GM19452 (cell line): ENCODE data around the gene OSCAR.

Source experiments
- ATAC-seq: cut with Tn5 transposase; IDR thresholded peaks from one replicate; pipeline ENCODE4 v1.9.1; 2021; ENCODE audit not compliant: unreplicated experiment

The OSCAR gene

GRCh38 chr19:54100561-54100960, at the start of gene OSCAR:
Gene OSCAR (minus strand): TSS chr19:54100803. CDS start chr19:54100792, 11 bp downstream.
- no peak for ATAC-seq

GRCh38 chr19:54149021-54149812, 48.6 kb upstream of the OSCAR start:
- no peak for ATAC-seq

- no peak for ATAC-seq
Observed at GRCh38 chr19:54148158-54148557, 47.6 kb upstream of the OSCAR start.

- no peak for ATAC-seq
Observed at GRCh38 chr19:54147676-54148075, 47.1 kb upstream of the OSCAR start.

GRCh38 chr19:54145541-54146158, 45.0 kb upstream of the OSCAR start:
- ATAC-seq, result no peak

GRCh38 chr19:54142166-54142780, 41.7 kb upstream of the OSCAR start:
- ATAC-seq, result no peak

GRCh38 chr19:54141356-54141755, 40.8 kb upstream of the OSCAR start:
- no peak for ATAC-seq

GRCh38 chr19:54138489-54139256, 38.1 kb upstream of the OSCAR start:
- no peak for ATAC-seq

GRCh38 chr19:54137699-54138488, 37.3 kb upstream of the OSCAR start, which contains the start of gene CNOT3:
Gene CNOT3 (plus strand): TSS chr19:54137762. CDS start chr19:54142979, 5,217 bp downstream.
- no peak for ATAC-seq

GRCh38 chr19:54136864-54137698, 36.5 kb upstream of the OSCAR start:
- peak; percentile 77 for ATAC-seq

GRCh38 chr19:54136086-54136863, 35.7 kb upstream of the OSCAR start:
- no peak for ATAC-seq

GRCh38 chr19:54133957-54134590, 33.5 kb upstream of the OSCAR start:
- no peak for ATAC-seq

GRCh38 chr19:54133312-54133956, 32.8 kb upstream of the OSCAR start:
- no peak for ATAC-seq

GRCh38 chr19:54129617-54129996, 29.0 kb upstream of the OSCAR start:
- ATAC-seq, result no peak

- ATAC-seq, result no peak
Observed at GRCh38 chr19:54128796-54129616, 28.4 kb upstream of the OSCAR start.

- no peak for ATAC-seq
Observed at GRCh38 chr19:54128441-54128725, 27.8 kb upstream of the OSCAR start.
